ENCODE data around the gene DDX23. TPM values are rescaled to one million over a fixed set of nuclear protein-coding genes. Genes with fewer than 3 reads are reported as not detected.

DDX23 gene
- total RNA-seq, 1 donor from 2014 or later, result 59.1 TPM

- Mint-ChIP-seq H3K36me3 (ENCODE audit: low read depth) (peaks cover 16% of the 10 kb centered on the region), H3K27me3 (ENCODE audit: low read depth) (no peaks in the 10 kb centered on the region), H3K4me3 (ENCODE audit: unreplicated experiment) (peak overlapping the region; percentile 35), H3K9me3 (ENCODE audit: low read depth) (no peaks in the 10 kb centered on the region), H3K4me1 (ENCODE audit: low read depth) (peaks cover 50% of the 10 kb centered on the region), H3K27ac (ENCODE audit: unreplicated experiment) (peak overlapping the region; percentile 99)
- TF ChIP-seq CTCF (IDR thresholded peaks at IDR 0.05), result no peak
- peak; percentile 64 for DNase-seq (ENCODE audit: low spot score)
Measured at GRCh38 chr12:48780381-48781025, 71.5 kb downstream of the DDX23 start.

GRCh38 chr12:48779869-48780268, 72.1 kb downstream of the DDX23 start:
- no peaks in the 10 kb centered on the region for H3K9me3 Mint-ChIP-seq (ENCODE audit: low read depth)
- H3K27ac Mint-ChIP-seq (ENCODE audit: unreplicated experiment), result peak overlapping the region; percentile 99
- peaks cover 47% of the 10 kb centered on the region for H3K4me1 Mint-ChIP-seq (ENCODE audit: low read depth)
- peaks cover 18% of the 10 kb centered on the region for H3K36me3 Mint-ChIP-seq (ENCODE audit: low read depth)
- H3K4me3 Mint-ChIP-seq (ENCODE audit: unreplicated experiment), result peak overlapping the region; percentile 35
- no peaks in the 10 kb centered on the region for H3K27me3 Mint-ChIP-seq (ENCODE audit: low read depth)
- DNase-seq (ENCODE audit: low spot score), result peak; percentile 63
- no peak for TF ChIP-seq CTCF (IDR thresholded peaks at IDR 0.05)

Other genes starting within 250 kb of the DDX23 start
- gene KANSL2, start 169.9 kb downstream of the DDX23 start, total RNA-seq, result 26.5 to 29.6 TPM (median 29.0 TPM) in 3 replicates
- gene CCNT1, start 135.5 kb downstream of the DDX23 start, total RNA-seq, result 26.4 to 34.9 TPM (median 28.9 TPM) in 3 replicates
- gene ADCY6, start 63.1 kb downstream of the DDX23 start, total RNA-seq, result 54.9 to 57.6 TPM (median 57.2 TPM) in 3 replicates
- gene CACNB3, start 33.7 kb downstream of the DDX23 start, total RNA-seq, result 57.5 to 72.6 TPM (median 69.5 TPM) in 3 replicates
- gene RND1, start 13.7 kb upstream of the DDX23 start, total RNA-seq, result 0.99 to 1.5 TPM (median 1.1 TPM) in 3 replicates
- 23.5 to 30.7 TPM (median 24.0 TPM) in 3 replicates for gene FKBP11, start 73.3 kb upstream of the DDX23 start, total RNA-seq
- gene ARF3, start 105.3 kb upstream of the DDX23 start, total RNA-seq, result 116 to 128 TPM (median 126 TPM) in 3 replicates
- 0.25 to 0.39 TPM in 2 of 3 replicates, not detected in the other for gene WNT10B, start 119.6 kb upstream of the DDX23 start, total RNA-seq
- gene WNT1, start 126.2 kb upstream of the DDX23 start, total RNA-seq, result not detected in 3 replicates
- gene DDN, start 147.2 kb upstream of the DDX23 start, total RNA-seq, result 0.10 to 0.74 TPM (median 0.72 TPM) in 3 replicates
- gene PRKAG1, start 166.6 kb upstream of the DDX23 start, total RNA-seq, result 61.5 to 77.1 TPM (median 61.7 TPM) in 3 replicates
- 65.4 to 73.8 TPM (median 70.7 TPM) in 3 replicates for gene KMT2D, start 208.6 kb upstream of the DDX23 start, total RNA-seq
- gene RHEBL1, start 217.8 kb upstream of the DDX23 start, total RNA-seq, result 0.64 to 0.95 TPM in 2 of 3 replicates, not detected in the other
- gene DHH, start 242.6 kb upstream of the DDX23 start, total RNA-seq, result 0.07 TPM in 1 of 3 replicates, not detected in the others

Data from chondrocyte (in vitro differentiated cells).